ENCODE measurements around the gene CMTM1.

Gene CMTM1

DNA sequence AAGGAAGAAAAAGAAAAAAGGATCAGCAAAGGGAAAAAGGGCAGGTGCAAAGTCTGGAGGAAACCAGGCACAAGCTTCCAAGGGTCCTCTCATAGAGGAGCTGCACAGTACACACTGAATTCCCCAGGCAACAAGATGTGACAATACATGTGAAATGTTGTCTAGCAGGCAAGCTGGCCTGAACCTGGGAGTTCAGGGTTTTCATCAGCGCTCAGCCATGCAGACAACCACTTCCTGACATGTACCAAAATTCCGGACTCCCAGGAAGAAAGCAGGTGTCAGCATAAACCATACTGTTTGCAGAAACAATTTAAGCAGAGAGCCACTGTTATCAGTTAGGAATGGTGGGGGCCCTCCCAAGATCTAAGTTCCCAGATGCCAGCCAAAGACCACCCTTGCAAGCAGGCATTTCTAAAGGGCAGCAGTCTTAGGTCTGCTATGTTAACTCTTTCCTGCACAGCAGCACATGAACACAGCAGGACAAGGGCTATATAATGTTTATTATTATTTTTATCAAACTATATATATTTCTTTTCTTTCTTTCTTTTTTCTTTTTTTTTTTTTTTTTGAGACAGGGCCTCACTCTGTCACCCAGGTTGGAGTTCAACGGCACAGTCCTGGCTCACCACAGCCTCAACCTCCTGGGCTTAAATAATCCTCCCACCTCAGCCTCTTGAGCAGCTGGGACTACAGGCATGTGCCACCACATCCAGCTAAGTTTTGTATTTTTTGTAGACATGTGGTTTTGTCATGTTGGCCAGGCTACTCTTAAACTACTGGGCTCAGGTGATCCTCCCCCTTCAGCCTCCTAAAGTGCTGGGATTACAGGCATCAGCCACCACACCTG lies 26.4 kb upstream of the CMTM1 start:
- no peak for DNase-seq

GRCh38 chr16:66541388-66542355 lies 24.6 kb upstream of the CMTM1 start:
- DNase-seq: no peak

- no peak for DNase-seq
Measured at GRCh38 chr16:66542396-66542795, 23.8 kb upstream of the CMTM1 start.

DNA sequence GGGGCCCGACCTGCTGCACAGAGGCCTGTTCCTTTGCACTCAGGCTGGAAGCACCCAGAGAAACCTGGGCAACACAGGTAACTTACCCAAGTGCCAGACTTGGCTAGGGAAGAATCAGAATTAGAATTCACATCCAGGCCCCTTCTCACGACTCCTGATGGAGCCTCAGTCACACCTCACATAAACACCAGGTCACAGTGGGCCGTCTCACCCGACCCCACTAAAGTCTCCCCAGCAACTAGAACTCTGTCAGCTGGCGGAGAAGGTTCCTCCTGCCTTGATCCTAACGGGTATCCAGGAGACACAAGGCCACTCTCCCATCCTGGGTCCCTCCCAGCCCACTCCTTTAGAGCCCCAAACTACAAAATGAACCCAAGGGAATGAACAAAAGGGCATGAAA lies 22.7 kb upstream of the CMTM1 start:
- no peak for DNase-seq

DNA sequence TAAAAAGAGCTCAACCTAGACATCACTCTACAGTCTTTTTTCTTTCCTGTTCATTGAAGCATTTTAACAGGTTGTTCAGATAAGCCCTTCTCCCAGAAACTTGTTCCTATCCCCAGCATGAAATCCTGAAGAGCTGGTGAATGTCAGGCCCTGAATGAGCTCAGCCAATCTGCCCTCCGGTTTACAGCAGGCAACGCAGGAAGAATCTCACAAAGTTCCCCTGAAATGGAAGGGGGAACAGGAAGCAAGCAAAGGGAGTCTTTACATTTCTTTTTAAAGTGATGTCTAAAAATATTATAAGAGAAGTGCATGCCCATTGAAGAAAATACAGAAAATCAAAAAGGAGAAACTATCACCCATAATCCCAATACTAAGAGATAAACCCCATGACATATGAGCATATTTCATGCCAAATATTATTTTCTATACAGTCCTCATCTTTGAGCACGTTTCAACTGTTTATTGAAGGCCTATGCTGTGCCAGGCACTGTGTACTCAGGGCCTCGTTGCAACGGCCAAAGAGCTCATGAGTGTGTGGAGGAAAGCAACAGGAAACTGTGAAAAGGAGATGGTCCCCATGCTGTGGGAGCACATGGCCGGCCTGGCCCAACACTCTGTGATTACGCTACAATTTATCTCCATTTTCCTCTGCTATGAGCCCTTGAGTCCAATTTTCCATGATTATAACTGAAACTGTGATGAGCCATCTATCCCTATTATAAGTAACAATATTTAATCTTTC lies 22.1 kb upstream of the CMTM1 start:
- DNase-seq: no peak

- DNase-seq: no peak
Measured at GRCh38 chr16:66547101-66547989, 18.9 kb upstream of the CMTM1 start.

DNA sequence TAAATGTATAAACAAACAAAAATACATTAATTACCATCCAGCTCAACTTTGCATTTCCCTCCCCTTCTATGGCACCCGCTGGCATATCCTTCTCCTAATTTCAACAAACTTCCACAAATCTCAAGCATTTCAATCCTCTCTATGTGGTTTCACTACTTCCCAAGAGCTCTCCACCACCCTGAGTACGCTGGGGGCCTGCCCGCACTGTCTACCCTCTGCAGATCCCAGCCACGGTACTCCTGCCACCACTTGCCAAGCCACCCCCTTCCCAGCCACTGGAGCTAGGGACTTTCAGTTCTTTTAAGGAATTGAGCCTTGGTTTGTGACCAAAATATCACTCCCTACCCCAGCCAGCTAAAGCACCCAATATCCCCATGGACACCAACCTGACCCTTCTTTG lies 18.2 kb upstream of the CMTM1 start:
- DNase-seq: no peak

- DNase-seq: no peak
Measured at GRCh38 chr16:66548868-66549267, 17.4 kb upstream of the CMTM1 start.

- no peak for DNase-seq
Measured at GRCh38 chr16:66549284-66550131, 16.7 kb upstream of the CMTM1 start, which contains the start of gene TK2. TK2 (minus strand) TSS chr16:66550122; CDS start chr16:66550061, 61 bp downstream.

DNA sequence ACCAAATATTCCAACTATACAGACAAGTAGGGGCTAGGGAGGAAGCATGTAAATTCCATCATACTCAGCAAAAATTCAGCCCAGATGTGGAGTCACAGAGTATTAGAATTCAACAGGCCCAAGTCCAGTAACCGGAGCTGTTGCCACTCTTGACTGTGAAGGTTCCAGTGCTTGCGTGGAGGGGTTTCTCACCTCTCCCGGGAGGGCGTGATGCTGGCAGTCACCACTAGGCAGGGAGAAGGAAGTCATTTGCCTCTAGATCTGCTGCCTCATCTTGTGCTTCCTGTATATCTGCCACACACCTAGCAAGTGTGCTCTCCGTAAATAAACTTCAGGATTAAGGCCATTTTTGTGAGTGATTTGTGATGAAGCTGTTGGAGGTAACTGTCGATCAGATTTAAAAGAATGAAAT lies 14.9 kb upstream of the CMTM1 start:
- DNase-seq: peak; percentile 32

GRCh38 chr16:66551788-66552285 lies 14.4 kb upstream of the CMTM1 start:
- no peak for DNase-seq

DNA sequence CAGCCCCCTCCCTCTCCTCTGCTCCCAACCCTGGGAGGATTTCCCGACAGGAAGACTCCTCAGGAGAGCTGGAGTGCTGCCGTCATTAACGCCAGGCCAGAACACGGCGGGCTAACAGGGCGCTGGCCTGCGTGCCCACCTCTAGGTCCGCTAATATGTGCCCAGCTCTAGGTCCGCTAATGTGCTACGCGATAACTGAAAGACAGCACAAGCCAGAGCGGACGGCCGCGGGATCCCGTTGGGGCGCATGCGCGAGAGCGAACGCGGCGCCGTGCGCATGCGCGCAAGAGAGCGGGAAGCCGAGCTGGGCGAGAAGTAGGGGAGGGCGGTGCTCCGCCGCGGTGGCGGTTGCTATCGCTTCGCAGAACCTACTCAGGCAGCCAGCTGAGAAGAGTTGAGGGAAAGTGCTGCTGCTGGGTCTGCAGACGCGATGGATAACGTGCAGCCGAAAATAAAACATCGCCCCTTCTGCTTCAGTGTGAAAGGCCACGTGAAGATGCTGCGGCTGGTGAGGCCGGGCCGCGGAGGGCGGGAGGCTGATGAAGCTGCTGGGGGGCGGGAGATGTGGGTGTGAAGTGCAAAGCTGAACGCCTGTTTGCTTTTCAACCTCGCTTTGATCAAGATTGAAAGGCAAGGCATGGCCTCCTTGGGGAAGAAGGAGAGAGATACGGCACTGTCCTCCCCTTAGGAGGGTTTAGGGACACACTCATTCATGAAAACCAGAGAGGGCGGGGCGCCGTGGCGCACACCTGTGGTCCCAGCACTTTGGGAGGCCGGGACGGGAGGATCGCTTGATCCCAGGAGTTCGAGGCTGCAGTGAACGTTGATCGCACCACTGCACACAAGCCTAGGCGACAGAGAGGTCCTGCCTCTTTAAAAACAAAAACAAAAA lies 13.7 kb upstream of the CMTM1 start, which contains the start of gene CKLF:
Gene CKLF (plus strand): TSS at position 291 of the 892 bp plus-strand sequence. CDS start 140 bp downstream, at position 431.
- peak; percentile 74 for DNase-seq

DNA sequence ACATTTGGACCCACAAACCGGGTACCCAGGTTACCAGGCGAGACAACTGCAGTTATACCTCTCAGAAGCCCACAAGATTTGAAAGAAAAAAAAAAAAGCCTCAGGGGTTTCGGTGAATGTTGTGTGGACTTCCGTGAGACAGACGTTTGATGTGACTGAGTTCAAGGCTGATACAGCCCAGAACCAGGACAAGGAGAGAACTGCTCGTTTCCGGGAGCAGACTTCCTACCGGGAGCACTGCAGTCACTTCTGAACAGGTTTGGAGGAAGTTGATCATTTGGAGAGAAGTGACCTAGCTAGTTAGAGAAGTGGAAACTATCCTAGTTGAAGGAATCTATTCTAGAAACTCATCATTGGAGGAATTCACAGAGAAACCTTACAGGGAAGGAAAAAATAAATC lies 13.0 kb upstream of the CMTM1 start:
- no peak for DNase-seq

GRCh38 chr16:66554021-66554420 lies 12.2 kb upstream of the CMTM1 start:
- no peak for DNase-seq

- no peak for DNase-seq
Measured at GRCh38 chr16:66554495-66554894, 11.7 kb upstream of the CMTM1 start.

DNA sequence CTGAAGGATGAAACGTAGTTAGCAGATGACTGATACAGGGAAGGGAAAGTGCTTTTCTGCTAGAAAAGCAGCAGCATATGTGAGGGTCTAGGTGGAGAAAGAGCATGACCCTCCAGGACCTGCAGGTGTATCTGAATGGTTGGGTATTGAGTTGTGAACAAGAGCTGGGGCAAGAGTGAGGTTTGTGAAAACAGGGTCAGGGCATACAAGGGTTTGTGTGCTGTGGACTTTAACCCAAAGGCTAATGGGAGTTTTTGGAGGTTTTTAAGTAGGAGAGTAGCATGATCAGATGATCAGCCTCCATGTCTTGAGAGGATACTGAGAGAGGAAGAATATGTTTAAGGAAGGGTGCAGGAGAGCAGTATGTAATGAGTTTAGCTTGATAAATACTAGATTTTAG lies 6.1 kb upstream of the CMTM1 start:
- no peak for DNase-seq

GRCh38 chr16:66561381-66562080 lies 4.7 kb upstream of the CMTM1 start:
- no peak for DNase-seq

- no peak for DNase-seq
Measured at GRCh38 chr16:66562409-66562808, 3.8 kb upstream of the CMTM1 start.

DNA sequence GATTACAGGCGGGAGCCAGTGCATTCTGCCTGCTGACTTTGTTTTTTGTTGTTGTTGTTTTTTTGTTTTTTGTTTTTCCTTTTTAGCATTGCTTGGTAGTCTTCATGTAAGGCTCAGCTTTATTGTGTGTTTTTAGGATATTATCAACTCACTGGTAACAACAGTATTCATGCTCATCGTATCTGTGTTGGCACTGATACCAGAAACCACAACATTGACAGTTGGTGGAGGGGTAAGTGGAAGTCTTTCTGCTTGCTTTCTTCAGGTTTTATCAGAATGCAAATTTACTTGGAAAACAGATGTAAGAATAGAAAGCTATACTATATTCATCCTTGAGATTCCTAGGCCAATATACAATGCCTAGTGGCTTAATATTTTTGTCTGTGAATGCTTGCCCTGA lies 3.3 kb upstream of the CMTM1 start:
- DNase-seq: no peak
